GM18505 (cell line): ENCODE measurements around the gene ARHGAP28.

ENCODE experiments used
- ATAC-seq: cut with Tn5 transposase; IDR thresholded peaks from one replicate; pipeline ENCODE4 v1.9.1; 2021; ENCODE audit not compliant: unreplicated experiment
- POLR2A ChIP-seq: IDR thresholded peaks from 4 replicates; pipeline ENCODE4 v1.6.1; 2011; ENCODE audit warnings: borderline replicate concordance; ENCODE audit not compliant: insufficient read depth, insufficient read length; ENCODE audit errors: extremely low read depth

ARHGAP28 gene

DNA sequence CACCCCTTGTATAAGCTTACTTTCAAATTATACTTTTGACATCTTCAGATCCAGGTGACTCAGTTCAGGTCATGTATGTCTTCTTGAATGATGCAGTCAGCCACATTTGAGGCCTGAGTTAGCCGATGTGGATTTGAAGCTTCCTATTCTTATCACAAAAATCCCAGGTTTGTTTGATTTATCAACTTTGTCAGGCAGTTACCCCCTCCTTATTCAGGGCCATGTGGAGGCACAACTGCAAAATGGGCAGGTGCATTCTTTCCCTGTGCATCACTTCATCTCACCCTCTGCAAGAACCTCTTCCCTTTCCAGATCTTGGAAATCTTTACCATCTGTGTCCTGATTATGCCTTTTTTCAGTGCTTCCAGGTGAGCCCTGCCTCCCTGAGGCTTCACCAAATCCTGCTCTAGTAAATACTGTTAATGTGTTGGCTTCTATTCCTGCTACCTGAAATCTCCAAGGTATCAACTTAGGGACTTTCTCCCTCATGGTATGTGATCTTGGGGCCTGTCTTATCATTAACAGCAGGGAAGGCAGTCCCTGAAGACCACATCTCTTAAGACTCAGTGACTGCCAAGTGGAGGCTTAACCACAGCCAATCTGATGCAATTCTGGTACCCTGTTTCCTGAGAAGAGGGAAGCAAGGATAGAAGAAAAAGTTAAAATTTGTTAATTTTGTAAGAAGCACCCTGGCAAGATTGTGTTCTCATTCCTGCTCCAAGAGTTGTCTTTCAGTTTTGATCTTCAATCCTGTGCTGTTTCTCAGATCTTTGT, 9.4 kb upstream of the ARHGAP28 start:
- TF ChIP-seq POLR2A, result no peak
- ATAC-seq, result no peak

DNA sequence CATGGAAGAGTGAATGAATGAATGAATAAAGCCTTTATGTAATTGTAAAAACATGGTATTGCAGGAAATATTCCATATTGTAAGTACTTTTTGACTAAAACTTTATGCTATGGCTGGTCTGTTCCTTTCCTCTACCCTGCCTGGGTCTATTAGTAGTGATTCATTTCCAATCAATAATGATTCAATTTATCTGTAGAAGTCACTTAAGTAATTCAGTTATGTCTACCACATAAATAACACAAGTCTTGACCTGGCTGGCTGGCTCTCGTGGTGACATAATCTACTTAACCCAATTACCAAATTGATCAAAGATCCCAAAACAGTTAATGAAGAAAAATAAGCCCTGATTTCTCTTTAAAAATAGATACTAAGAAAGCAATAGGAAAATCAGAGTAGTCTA, 7.8 kb upstream of the ARHGAP28 start:
- TF ChIP-seq POLR2A, result no peak

GRCh38 chr18:6722690-6723089, 6.8 kb upstream of the ARHGAP28 start:
- no peak for ATAC-seq
- no peak for TF ChIP-seq POLR2A

More for the DNA sequence above, 7.8 kb upstream of the ARHGAP28 start:
- ATAC-seq, result no peak

- TF ChIP-seq POLR2A, result no peak
- no peak for ATAC-seq
Measured at GRCh38 chr18:6724331-6724730, 5.2 kb upstream of the ARHGAP28 start.

GRCh38 chr18:6728331-6728730, 1.2 kb upstream of the ARHGAP28 start:
- no peak for TF ChIP-seq POLR2A
- ATAC-seq, result no peak

GRCh38 chr18:6728809-6729246, 688 bp upstream of the ARHGAP28 start:
- no peak for TF ChIP-seq POLR2A
- no peak for ATAC-seq

GRCh38 chr18:6730416-6731221, 1.1 kb downstream of the ARHGAP28 start:
- no peak for TF ChIP-seq POLR2A
- no peak for ATAC-seq

DNA sequence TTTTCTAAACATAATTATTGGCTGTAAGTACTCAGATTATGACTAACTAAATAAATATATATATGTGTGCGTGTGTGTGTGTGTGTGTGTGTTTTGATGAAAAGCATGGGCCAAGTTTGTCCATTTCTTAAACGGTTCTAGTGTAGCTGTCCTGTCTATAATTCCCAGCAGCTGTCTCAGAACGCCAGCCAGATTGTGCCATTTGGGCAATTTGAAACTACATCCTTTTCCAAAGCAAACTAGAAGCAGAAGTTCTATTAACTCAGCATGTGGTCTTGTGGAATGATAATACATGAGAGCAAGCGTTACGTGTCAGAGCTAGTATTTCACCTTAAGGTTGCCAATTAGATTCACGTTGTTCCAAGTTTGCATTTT, 1.7 kb downstream of the ARHGAP28 start:
- no peak for ATAC-seq
- no peak for TF ChIP-seq POLR2A

DNA sequence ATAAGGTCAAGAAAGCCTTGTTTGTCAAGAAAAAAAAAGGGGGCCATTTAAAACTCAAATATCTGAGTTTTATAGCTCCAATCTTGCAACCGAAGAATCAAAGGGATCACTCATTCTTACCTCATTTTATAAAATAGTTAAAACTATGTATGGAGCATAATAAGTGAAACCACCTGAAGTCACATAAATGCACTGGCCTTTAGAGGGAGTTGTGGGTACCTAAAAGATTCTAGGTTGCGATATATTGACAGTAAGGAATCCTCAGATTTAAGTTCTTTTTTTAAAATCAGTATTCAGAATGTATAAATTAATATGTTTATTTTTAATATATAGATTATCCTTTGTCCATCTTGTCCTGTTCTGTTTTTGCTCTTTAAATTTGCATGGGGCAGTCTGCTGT, 3.4 kb downstream of the ARHGAP28 start:
- TF ChIP-seq POLR2A, result no peak
- no peak for ATAC-seq

GRCh38 chr18:6733758-6734157, 4.2 kb downstream of the ARHGAP28 start:
- ATAC-seq, result no peak
- no peak for TF ChIP-seq POLR2A

DNA sequence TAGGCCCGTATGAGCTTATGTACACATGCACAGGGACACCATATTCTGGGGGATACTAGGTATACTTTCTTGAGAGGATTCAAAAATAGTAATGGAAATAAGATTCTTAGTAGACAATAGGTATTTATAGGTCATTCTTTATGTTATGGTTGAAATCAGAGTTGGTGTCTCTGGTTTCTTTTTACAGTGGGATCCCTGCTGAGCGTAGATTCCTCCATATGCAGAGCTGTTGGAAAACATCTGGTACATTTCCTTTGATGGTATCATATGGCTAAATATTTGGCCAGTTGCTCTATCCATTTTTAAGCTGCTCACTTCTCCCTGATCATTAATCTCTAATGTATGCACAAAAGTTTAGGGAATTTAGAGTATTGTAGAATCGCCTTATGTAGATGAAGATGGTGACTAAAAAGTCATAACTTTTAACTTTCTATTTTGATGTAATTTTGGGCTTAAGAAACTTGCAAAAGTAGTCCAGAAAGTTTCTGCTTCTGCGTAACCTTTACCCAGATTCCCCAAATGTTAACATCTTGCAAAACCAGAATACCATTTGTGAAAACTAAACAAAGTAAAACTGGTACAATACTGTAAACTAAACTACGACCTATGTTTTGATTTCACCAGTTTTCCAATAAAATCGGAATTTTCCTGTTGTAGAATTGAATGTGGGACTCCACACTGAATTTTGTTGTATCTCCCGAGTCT, 5.4 kb downstream of the ARHGAP28 start:
- ATAC-seq, result no peak
- no peak for TF ChIP-seq POLR2A

DNA sequence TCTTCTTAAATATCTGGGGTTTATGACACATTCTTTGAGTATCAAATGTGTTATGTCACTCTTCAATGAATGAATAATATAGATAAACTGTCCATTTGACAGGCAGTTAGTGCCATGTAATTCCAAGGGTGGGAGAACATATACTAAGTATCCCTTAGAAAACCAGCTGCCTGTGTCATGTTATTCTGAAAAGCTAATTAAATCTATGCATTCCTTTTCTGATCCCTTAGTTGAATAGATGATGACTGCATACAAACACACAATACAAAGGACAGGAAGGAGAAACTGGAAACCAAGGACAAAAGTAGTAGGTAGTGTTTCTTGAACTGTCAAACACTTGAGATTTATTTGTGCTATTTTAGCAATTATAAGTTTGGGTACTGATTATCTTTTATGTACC, 8.3 kb downstream of the ARHGAP28 start:
- ATAC-seq, result no peak

GRCh38 chr18:6738622-6739021, 9.1 kb downstream of the ARHGAP28 start:
- no peak for ATAC-seq
- no peak for TF ChIP-seq POLR2A

More for the DNA sequence above, 8.3 kb downstream of the ARHGAP28 start:
- TF ChIP-seq POLR2A, result no peak

GRCh38 chr18:6741232-6741663, 11.7 kb downstream of the ARHGAP28 start:
- no peak for TF ChIP-seq POLR2A
- no peak for ATAC-seq

GRCh38 chr18:6741786-6742185, 12.3 kb downstream of the ARHGAP28 start:
- no peak for ATAC-seq
- TF ChIP-seq POLR2A, result no peak
